Stimulated activated CD8-positive, alpha-beta memory T cell treated with anti-CD3 and anti-CD28 coated beads, Interleukin-4, amount 100 ng/mL, for 1 hour (primary cell): ENCODE data around the gene CCDC152.

Experiments
- DNase-seq, 2 donors: peaks; one replicate each; pipeline ENCODE4 v3.0.0-alpha.2; 2020; ENCODE audit warnings: low read depth in 2 of 2, low spot score in 1 of 2

CCDC152 gene

DNA sequence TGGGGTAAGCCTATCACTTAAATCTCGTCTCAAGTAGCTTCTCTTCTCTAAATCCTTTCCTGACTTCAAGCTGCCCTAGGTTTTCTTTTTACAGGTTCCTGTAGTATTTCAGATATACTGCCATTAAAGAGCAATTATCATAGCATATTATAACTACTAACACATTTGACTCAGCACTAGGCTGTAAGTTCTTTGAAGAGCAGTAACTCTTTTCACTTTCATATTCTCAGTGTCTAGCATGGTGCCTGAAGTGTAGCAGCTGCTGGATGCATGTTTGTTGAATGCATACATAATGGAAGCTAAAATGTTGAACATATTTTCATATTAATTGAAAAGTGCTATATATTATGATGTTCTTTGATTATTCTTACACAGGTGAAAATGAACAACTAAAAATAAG is 22.5 kb downstream of the CCDC152 start:
- DNase-seq, result no peak

GRCh38 chr5:42781584-42781983 is 25.0 kb downstream of the CCDC152 start:
- DNase-seq, result no peak

DNA sequence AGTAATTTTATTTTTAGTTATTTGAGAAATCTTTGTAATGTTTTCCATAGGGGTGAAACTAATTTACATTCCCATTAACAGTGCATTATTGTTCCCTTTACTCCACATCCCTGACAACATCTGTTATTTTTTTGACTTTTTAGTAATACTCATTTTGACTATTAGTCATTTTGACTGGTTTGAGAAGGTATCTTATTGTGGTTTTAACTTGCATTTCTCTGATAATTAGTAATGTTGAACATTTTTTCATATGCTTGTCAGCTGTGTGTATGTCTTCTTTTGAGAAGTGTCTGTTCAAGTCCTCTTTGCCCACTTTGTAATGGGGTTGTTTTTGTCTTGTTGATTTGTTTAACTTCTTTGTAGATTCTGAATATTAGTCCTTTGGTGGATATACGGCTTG is 27.5 kb downstream of the CCDC152 start:
- no peak for DNase-seq

GRCh38 chr5:42785756-42786155 is 29.1 kb downstream of the CCDC152 start:
- DNase-seq, result no peak

DNA sequence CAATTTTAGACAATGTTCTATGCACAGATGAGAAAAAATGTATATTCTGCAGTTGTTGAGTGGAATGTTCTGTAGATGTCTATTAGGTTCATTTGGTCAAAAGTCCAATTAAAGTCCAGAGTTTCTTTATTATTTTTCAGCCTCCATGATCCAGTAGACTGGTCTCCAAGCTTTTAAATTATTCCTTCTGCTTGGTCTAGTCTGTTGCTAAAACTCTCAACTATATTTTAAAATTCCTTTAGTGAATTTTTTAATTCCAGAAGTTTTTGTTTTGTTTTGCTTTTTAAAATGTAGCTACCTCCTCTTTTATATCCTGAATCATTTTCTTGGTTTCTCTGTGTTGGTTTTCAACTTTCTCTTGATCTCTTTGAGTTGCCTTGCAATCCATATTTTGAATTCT is 30.5 kb downstream of the CCDC152 start:
- DNase-seq, result no peak

GRCh38 chr5:42787845-42788244 is 31.2 kb downstream of the CCDC152 start:
- no peak for DNase-seq

GRCh38 chr5:42791151-42791550 is 34.5 kb downstream of the CCDC152 start:
- no peak for DNase-seq

- DNase-seq, result no peak
Measured at GRCh38 chr5:42798284-42799240, 41.9 kb downstream of the CCDC152 start.

DNA sequence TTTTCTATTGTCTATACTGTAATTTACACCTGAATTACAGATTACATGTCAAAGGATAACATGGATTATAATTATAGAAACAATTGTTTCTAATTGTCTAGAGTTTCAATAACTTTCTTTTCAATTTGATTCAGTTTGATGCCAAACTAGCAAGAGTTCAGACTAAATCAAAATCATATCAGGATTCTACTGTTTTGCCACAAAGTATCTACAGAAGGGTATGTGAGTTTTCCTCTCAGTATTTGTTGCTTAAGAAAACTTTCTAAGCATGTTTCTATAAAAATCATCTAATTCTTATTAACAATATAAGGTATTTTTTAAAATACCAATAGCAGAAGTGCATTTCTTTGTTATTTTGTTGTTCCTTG is 42.6 kb downstream of the CCDC152 start:
- DNase-seq, result no peak

GRCh38 chr5:42799668-42800114 is 43.1 kb downstream of the CCDC152 start:
- DNase-seq, result no peak

DNA sequence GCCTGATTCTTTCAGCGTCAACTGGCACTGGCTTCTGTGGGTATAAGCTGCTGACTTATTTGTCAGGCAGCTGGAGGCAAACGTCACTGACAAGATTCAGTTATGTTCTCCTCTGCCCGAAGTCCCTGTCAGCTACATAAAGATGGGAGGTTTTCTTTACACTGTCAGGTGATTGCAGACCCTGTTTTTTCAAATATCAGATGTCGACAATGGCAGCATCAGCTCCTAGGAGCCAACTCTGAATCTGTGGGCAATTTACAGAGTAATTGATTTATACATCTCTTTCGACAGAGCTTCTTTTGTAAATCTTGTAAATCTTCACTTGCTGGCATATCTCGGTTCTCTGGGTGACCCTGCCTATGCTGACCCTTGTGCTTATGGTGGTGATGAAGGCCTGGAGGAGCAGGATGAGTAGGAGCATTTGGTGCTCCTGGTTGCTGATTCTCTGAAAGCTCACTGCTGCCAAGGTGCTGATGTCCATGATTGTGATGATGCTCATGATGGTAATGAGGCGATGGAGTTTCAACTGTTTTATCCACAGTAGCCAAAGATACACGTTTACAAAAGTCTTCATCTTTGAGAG is 44.2 kb downstream of the CCDC152 start:
- no peak for DNase-seq

DNA sequence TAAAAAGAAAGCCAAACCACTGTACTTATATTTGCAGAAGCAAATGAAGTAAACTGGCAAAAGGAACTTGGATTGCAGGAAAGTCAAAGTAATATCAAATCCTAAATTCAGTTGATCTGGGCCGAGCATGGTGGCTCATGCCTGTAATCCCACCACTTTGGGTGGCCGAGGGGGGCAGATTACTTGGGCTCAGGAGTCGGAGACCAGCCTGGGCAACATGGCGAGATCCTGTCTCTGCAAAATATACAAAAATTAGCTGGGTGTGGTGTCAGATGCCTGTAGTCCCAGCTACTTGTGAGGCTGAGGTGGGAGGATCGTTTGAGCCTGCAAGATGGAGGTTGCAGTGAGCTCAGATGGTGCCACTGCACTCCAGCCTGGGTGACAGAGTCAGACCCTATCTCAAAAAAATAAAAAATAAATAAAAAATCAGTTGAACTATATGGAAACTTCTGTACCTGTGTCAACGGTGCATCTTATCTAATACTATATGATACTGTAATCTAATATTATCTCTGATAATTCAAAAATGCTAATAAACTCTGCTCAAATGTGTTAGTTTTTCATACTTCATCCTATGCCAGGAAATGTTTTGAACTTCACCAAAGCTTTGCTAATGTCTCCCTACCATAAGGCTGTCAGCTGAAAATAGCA is 45.0 kb downstream of the CCDC152 start:
- DNase-seq, result no peak

GRCh38 chr5:42804717-42805339 is 48.2 kb downstream of the CCDC152 start:
- DNase-seq, result no peak

DNA sequence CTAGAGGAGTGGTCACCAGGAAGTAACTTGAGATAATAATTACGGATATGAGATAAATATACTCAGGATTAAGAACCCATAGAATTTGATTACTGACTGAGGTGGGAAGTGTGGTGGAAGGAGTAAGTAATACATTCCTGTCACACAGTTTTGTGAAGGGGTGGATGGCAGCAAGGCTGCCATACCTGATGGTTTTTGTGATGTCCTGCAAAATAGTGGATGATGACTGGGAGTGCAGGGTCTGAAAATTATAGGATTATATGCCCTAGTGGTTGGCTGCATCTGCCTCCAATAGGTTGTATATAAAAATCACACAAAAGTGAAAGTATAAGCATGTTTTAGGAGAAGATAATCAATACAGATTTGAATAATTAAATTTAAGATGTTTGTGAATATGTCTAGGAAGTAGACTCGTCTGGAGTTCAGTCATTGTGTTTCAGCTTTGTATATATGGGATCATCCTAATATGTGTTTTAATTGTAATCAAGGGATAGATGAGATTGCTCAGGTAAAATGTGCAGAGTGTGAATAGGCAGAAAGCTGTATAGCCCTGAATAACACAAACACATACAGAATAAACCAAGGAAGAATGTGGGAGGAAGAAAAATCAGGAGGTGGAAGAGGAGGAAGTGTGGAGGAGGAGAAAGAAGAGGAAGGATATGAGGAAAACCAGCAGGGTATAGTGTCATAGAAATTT is 49.5 kb downstream of the CCDC152 start:
- DNase-seq, result no peak

- DNase-seq, result no peak
Measured at GRCh38 chr5:42806701-42807262, 50.2 kb downstream of the CCDC152 start.

- no peak for DNase-seq
Measured at GRCh38 chr5:42807722-42808447, 51.3 kb downstream of the CCDC152 start.

GRCh38 chr5:42808888-42809611 is 52.4 kb downstream of the CCDC152 start:
- no peak for DNase-seq

DNA sequence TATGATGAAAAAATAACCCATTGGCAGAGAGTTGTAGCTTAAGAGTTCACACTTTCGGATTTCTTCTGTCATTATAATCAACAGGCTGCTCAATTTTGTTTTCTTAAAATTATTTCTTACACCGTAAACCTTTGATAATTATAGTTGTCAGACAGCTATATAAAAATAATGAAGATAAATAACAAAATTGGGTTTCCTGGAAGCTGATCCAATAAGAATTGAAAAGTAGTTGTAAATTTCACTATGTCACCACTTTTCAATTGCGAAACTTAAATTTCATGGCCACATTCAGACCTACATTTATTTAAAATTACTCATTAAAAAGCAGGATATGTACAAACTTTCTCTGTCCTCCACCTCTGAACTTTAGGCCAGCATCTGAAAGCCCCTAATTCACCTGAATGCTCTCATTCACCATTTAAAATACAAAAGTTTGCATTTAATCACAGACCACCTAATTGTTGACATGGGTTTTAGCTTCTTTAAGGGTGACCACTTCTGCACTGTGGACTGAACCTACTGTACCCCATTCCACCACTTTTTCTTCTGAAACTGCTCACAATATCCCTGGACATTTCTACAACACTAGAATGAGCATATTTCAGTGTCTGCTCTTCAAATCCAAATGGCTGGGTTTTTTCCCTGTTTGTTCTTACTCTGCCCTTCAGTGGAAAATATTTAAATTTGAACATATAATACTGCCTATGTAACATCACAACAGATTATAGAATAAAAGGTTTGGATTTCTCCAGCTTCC is 54.4 kb downstream of the CCDC152 start:
- no peak for DNase-seq
